KMS-11 (cell line): Measurements from ENCODE around the gene SLC45A3.
A peak's percentile ranks its signal among the peaks of the same experiment; 100 is the strongest.

ENCODE experiments used
- H2AFZ ChIP-seq: fragments of 200-600 bp; sonication (generic); 2 replicates; pipeline ENCODE4 v1.6.1; 2016; ENCODE audit warnings: antibody characterized with exemption, mixed run types, low read depth
- H3K27ac ChIP-seq: fragments of 200-600 bp; sonication (generic); 2 replicates; pipeline ENCODE4 v1.6.1; 2016; ENCODE audit warnings: mild to moderate bottlenecking, mixed run types
- H3K27me3 ChIP-seq: fragments of 200-600 bp; sonication (generic); 2 replicates; pipeline ENCODE4 v1.6.1; 2017; ENCODE audit warnings: mild to moderate bottlenecking, low read depth, mixed run types, moderate library complexity; ENCODE audit not compliant: insufficient read depth
- H3K36me3 ChIP-seq: fragments of 200-600 bp; sonication (generic); 2 replicates; pipeline ENCODE4 v1.6.1; 2017; ENCODE audit warnings: mild to moderate bottlenecking, mixed run types; ENCODE audit not compliant: insufficient read depth
- H3K4me1 ChIP-seq: fragments of 200-600 bp; sonication (generic); 2 replicates; pipeline ENCODE4 v1.6.1; 2016; ENCODE audit warnings: mild to moderate bottlenecking, low read depth, mixed run types; ENCODE audit not compliant: poor library complexity, severe bottlenecking
- H3K4me2 ChIP-seq: fragments of 200-600 bp; sonication (generic); 2 replicates; pipeline ENCODE4 v1.7.0; 2016; ENCODE audit warnings: mild to moderate bottlenecking, mixed run types
- H3K4me3 ChIP-seq: fragments of 200-600 bp; sonication (generic); IDR thresholded peaks from 2 replicates; pipeline ENCODE4 v1.6.1; 2017; ENCODE audit warnings: low read depth, low read length, mixed read lengths; ENCODE audit not compliant: insufficient read depth
- H3K79me2 ChIP-seq: fragments of 200-600 bp; sonication (generic); 2 replicates; pipeline ENCODE4 v1.6.1; 2016; ENCODE audit warnings: low read depth, mixed run types; ENCODE audit not compliant: insufficient read depth
- H3K9ac ChIP-seq: fragments of 200-600 bp; sonication (generic); 2 replicates; pipeline ENCODE4 v1.6.1; 2016; ENCODE audit warnings: mild to moderate bottlenecking, mixed run types
- H4K20me1 ChIP-seq: fragments of 200-600 bp; sonication (generic); 2 replicates; pipeline ENCODE4 v1.6.1; 2016; ENCODE audit warnings: mild to moderate bottlenecking, mixed run types; ENCODE audit not compliant: insufficient read depth
- TF ChIP-seq, protein P1 (sequence below): fragments of 200-600 bp; sonication (generic); conservative IDR thresholded peaks from 2 replicates; pipeline ENCODE4 v1.6.1; 2017; ENCODE audit warnings: low read depth, mild to moderate bottlenecking, antibody characterized with exemption, low read length, moderate library complexity, mixed read lengths

The SLC45A3 gene

GRCh38 chr1:205630241-205630640, 50.1 kb downstream of the SLC45A3 start:
- Histone ChIP-seq H3K36me3 (no peaks in the 10 kb centered on the region), H3K9ac (peak overlapping the region; percentile 91), H3K4me3 (peak overlapping the region; percentile 53), H3K27me3 (no peaks in the 10 kb centered on the region), H2AFZ (no peak overlapping the region), H4K20me1 (peaks cover 6% of the 10 kb centered on the region; the same call in 1 of the 2 replicates), H3K4me2 (peak overlapping the region; percentile 89), H3K27ac (peak overlapping the region; percentile 97), H3K79me2 (peaks cover 58% of the 10 kb centered on the region), H3K4me1 (peaks cover 49% of the 10 kb centered on the region)
- TF ChIP-seq, protein P1, sequence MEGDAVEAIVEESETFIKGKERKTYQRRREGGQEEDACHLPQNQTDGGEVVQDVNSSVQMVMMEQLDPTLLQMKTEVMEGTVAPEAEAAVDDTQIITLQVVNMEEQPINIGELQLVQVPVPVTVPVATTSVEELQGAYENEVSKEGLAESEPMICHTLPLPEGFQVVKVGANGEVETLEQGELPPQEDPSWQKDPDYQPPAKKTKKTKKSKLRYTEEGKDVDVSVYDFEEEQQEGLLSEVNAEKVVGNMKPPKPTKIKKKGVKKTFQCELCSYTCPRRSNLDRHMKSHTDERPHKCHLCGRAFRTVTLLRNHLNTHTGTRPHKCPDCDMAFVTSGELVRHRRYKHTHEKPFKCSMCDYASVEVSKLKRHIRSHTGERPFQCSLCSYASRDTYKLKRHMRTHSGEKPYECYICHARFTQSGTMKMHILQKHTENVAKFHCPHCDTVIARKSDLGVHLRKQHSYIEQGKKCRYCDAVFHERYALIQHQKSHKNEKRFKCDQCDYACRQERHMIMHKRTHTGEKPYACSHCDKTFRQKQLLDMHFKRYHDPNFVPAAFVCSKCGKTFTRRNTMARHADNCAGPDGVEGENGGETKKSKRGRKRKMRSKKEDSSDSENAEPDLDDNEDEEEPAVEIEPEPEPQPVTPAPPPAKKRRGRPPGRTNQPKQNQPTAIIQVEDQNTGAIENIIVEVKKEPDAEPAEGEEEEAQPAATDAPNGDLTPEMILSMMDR: no peak

DNA sequence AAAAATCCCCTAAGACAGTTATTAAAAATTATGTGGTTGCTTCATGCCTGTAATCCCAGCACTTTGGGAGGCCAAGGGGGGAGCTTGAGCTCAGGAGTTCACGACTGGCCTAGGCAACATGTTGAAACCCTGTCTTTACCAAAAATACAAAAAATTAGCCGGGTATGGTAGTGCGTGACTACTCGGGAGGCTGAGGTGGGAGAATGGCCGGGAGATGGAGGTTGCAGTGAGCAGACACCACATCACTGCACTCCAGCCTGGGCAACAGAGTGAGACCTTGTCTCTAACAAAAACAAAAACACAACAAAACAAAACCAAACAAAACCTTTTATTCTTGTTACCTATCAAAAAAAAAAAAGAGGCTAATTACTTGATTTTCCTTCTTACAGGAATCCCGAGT, 50.6 kb downstream of the SLC45A3 start:
- Histone ChIP-seq H3K4me2 (peak overlapping the region; percentile 89), H2AFZ (no peak overlapping the region), H3K4me1 (peaks cover 49% of the 10 kb centered on the region), H4K20me1 (peaks cover 6% of the 10 kb centered on the region; the same call in 1 of the 2 replicates), H3K9ac (peak overlapping the region; percentile 91), H3K27me3 (no peaks in the 10 kb centered on the region), H3K79me2 (peaks cover 63% of the 10 kb centered on the region), H3K4me3 (no peak overlapping the region), H3K36me3 (no peaks in the 10 kb centered on the region), H3K27ac (peak overlapping the region; percentile 97)
- TF ChIP-seq, protein P1: no peak

GRCh38 chr1:205627956-205628355, 52.4 kb downstream of the SLC45A3 start:
- no peaks in the 10 kb centered on the region for H3K27me3 ChIP-seq
- no peak overlapping the region for H3K4me2 ChIP-seq
- H3K36me3 ChIP-seq: no peaks in the 10 kb centered on the region; the same call in 1 of the 2 replicates
- no peak overlapping the region for H2AFZ ChIP-seq
- H3K4me1 ChIP-seq: peaks cover 47% of the 10 kb centered on the region
- H3K9ac ChIP-seq: no peak overlapping the region
- no peak overlapping the region for H3K27ac ChIP-seq
- H4K20me1 ChIP-seq: peaks cover 6% of the 10 kb centered on the region; the same call in 1 of the 2 replicates
- H3K79me2 ChIP-seq: peaks cover 78% of the 10 kb centered on the region
- no peak overlapping the region for H3K4me3 ChIP-seq
- TF ChIP-seq, protein P1: no peak

DNA sequence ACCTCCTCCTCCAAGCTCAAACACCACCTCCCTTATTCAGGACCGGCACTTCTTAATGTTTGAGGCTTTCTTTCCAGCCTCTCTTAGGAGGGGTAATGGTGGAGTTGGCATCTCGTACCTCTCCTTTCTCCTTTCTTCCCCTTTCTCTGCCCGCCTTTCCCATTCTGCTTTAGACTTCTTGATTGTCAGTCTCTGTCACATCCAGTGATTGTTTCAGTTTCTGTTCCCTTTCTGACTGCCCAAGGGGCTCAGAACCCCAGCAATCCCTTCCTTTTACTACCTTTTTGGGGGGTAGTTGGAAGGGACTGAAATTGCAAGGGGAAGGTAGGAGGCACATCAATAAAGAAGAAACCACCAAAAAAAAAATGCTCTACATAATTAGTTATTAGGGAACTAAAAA, 54.1 kb downstream of the SLC45A3 start:
- Histone ChIP-seq H2AFZ (no peak overlapping the region), H4K20me1 (peaks cover 6% of the 10 kb centered on the region; the same call in 1 of the 2 replicates), H3K27me3 (no peaks in the 10 kb centered on the region), H3K9ac (no peak overlapping the region), H3K27ac (no peak overlapping the region), H3K36me3 (no peaks in the 10 kb centered on the region; the same call in 1 of the 2 replicates), H3K79me2 (peaks cover 88% of the 10 kb centered on the region), H3K4me1 (peaks cover 40% of the 10 kb centered on the region), H3K4me3 (no peak overlapping the region), H3K4me2 (no peak overlapping the region; the same call in 1 of the 2 replicates)
- TF ChIP-seq, protein P1: no peak
